ENCODE results near the gene VTI1A. TPM values are rescaled to one million over a fixed set of nuclear protein-coding genes. Genes with fewer than 3 reads are reported as not detected.

The VTI1A gene
- total and polyA plus RNA-seq, 2 experiments from 2014 or later, result 26.8 to 31.0 TPM

DNA sequence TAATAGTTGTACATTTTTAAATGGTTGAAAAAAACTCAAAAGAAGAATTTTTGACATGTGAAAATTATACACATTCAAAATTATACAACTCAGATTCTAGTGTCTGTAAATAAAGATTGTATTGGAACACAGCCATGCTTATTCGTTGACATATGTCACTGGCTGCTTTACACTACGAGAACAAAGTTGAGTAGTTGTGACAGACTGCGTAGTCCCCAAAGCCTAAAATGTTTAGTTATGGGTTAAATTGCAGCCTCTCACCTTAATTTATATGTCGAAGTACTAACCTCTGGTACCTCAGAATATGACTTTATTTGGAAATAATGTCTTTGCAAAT, 358.2 kb downstream of the VTI1A start:
- H3K36me3 Mint-ChIP-seq (ENCODE audit: low read depth), result peaks cover 7% of the 10 kb centered on the region

GRCh38 chr10:112805701-112806100, 358.7 kb downstream of the VTI1A start:
- peaks cover 7% of the 10 kb centered on the region for H3K36me3 Mint-ChIP-seq (ENCODE audit: low read depth)
- DNase-seq (ENCODE audit: low spot score), result no peak
- peaks cover 15% of the 10 kb centered on the region for H3K27me3 ChIP-seq (ENCODE audit: insufficient read depth)
- peaks cover 7% of the 10 kb centered on the region; the same call in 1 of the 2 replicates for H3F3A ChIP-seq (replicated peaks; ENCODE audit: low read depth)
- H3K27ac ChIP-seq (ENCODE audit: low read depth), result no peak overlapping the region
- no peak overlapping the region for H3K4me2 ChIP-seq
- H3K79me2 ChIP-seq (replicated peaks; ENCODE audit: insufficient read depth), result no peaks in the 10 kb centered on the region
- no peaks in the 10 kb centered on the region for H4K20me1 ChIP-seq (replicated peaks; ENCODE audit: insufficient read depth)
- peaks cover 29% of the 10 kb centered on the region for H3K4me1 Mint-ChIP-seq
- no peak overlapping the region for H3K4me3 ChIP-seq
- no peak overlapping the region for H2AFZ ChIP-seq
- H3K36me3 ChIP-seq (ENCODE audit: insufficient read depth), result no peaks in the 10 kb centered on the region
- no peak overlapping the region for H3K4me3 Mint-ChIP-seq
- H3K9me3 Mint-ChIP-seq, result no peaks in the 10 kb centered on the region
- peaks cover 27% of the 10 kb centered on the region for H3K4me1 ChIP-seq (ENCODE audit: insufficient read depth)
- peaks cover 11% of the 10 kb centered on the region for H3K27me3 Mint-ChIP-seq (ENCODE audit: insufficient read depth, low read depth, poor library complexity)
- H3K9me2 ChIP-seq (ENCODE audit: insufficient read depth), result no peaks in the 10 kb centered on the region
- ATAC-seq, result no peak
- no peak overlapping the region for H3K27ac Mint-ChIP-seq
- no peak for TF ChIP-seq ZNF331 (CRISPR knock-in tag; IDR thresholded peaks at IDR 0.05; ENCODE audit: low read depth)
- TF ChIP-seq ZNF114 (CRISPR knock-in tag; IDR thresholded peaks at IDR 0.05), result no peak
- TF ChIP-seq CREB1 (CRISPR knock-in tag; IDR thresholded peaks at IDR 0.05; ENCODE audit: low read depth), result no peak
- TF ChIP-seq ETS1 (IDR thresholded peaks at IDR 0.05), result no peak
- TF ChIP-seq STAT1 (IDR thresholded peaks at IDR 0.05; ENCODE audit: unreplicated experiment), result no peak
- no peak for TF ChIP-seq JUNB (IDR thresholded peaks at IDR 0.05; ENCODE audit: unreplicated experiment)
- TF ChIP-seq, protein P1, sequence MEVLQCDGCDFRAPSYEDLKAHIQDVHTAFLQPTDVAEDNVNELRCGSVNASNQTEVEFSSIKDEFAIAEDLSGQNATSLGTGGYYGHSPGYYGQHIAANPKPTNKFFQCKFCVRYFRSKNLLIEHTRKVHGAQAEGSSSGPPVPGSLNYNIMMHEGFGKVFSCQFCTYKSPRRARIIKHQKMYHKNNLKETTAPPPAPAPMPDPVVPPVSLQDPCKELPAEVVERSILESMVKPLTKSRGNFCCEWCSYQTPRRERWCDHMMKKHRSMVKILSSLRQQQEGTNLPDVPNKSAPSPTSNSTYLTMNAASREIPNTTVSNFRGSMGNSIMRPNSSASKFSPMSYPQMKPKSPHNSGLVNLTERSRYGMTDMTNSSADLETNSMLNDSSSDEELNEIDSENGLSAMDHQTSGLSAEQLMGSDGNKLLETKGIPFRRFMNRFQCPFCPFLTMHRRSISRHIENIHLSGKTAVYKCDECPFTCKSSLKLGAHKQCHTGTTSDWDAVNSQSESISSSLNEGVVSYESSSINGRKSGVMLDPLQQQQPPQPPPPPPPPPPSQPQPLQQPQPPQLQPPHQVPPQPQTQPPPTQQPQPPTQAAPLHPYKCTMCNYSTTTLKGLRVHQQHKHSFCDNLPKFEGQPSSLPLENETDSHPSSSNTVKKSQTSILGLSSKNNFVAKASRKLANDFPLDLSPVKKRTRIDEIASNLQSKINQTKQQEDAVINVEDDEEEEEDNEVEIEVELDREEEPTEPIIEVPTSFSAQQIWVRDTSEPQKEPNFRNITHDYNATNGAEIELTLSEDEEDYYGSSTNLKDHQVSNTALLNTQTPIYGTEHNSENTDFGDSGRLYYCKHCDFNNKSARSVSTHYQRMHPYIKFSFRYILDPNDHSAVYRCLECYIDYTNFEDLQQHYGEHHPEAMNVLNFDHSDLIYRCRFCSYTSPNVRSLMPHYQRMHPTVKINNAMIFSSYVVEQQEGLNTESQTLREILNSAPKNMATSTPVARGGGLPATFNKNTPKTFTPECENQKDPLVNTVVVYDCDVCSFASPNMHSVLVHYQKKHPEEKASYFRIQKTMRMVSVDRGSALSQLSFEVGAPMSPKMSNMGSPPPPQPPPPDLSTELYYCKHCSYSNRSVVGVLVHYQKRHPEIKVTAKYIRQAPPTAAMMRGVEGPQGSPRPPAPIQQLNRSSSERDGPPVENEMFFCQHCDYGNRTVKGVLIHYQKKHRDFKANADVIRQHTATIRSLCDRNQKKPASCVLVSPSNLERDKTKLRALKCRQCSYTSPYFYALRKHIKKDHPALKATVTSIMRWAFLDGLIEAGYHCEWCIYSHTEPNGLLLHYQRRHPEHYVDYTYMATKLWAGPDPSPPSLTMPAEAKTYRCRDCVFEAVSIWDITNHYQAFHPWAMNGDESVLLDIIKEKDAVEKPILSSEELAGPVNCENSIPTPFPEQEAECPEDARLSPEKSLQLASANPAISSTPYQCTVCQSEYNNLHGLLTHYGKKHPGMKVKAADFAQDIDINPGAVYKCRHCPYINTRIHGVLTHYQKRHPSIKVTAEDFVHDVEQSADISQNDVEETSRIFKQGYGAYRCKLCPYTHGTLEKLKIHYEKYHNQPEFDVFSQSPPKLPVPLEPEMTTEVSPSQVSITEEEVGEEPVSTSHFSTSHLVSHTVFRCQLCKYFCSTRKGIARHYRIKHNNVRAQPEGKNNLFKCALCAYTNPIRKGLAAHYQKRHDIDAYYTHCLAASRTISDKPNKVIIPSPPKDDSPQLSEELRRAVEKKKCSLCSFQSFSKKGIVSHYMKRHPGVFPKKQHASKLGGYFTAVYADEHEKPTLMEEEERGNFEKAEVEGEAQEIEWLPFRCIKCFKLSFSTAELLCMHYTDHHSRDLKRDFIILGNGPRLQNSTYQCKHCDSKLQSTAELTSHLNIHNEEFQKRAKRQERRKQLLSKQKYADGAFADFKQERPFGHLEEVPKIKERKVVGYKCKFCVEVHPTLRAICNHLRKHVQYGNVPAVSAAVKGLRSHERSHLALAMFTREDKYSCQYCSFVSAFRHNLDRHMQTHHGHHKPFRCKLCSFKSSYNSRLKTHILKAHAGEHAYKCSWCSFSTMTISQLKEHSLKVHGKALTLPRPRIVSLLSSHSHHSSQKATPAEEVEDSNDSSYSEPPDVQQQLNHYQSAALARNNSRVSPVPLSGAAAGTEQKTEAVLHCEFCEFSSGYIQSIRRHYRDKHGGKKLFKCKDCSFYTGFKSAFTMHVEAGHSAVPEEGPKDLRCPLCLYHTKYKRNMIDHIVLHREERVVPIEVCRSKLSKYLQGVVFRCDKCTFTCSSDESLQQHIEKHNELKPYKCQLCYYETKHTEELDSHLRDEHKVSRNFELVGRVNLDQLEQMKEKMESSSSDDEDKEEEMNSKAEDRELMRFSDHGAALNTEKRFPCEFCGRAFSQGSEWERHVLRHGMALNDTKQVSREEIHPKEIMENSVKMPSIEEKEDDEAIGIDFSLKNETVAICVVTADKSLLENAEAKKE (CRISPR knock-in tag; IDR thresholded peaks at IDR 0.05), result no peak
- no peak for TF ChIP-seq EZH2 (IDR thresholded peaks at IDR 0.05; ENCODE audit: low read depth, unreplicated experiment)
- no peak for TF ChIP-seq NANOG (IDR thresholded peaks at IDR 0.05; ENCODE audit: borderline replicate concordance)
- no peak for TF ChIP-seq EZH2phosphoT487 (IDR thresholded peaks at IDR 0.05; ENCODE audit: unreplicated experiment)
- TF ChIP-seq, protein P2, sequence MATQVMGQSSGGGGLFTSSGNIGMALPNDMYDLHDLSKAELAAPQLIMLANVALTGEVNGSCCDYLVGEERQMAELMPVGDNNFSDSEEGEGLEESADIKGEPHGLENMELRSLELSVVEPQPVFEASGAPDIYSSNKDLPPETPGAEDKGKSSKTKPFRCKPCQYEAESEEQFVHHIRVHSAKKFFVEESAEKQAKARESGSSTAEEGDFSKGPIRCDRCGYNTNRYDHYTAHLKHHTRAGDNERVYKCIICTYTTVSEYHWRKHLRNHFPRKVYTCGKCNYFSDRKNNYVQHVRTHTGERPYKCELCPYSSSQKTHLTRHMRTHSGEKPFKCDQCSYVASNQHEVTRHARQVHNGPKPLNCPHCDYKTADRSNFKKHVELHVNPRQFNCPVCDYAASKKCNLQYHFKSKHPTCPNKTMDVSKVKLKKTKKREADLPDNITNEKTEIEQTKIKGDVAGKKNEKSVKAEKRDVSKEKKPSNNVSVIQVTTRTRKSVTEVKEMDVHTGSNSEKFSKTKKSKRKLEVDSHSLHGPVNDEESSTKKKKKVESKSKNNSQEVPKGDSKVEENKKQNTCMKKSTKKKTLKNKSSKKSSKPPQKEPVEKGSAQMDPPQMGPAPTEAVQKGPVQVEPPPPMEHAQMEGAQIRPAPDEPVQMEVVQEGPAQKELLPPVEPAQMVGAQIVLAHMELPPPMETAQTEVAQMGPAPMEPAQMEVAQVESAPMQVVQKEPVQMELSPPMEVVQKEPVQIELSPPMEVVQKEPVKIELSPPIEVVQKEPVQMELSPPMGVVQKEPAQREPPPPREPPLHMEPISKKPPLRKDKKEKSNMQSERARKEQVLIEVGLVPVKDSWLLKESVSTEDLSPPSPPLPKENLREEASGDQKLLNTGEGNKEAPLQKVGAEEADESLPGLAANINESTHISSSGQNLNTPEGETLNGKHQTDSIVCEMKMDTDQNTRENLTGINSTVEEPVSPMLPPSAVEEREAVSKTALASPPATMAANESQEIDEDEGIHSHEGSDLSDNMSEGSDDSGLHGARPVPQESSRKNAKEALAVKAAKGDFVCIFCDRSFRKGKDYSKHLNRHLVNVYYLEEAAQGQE (IDR thresholded peaks at IDR 0.05; ENCODE audit: unreplicated experiment), result no peak
- TF ChIP-seq POLR2AphosphoS5 (IDR thresholded peaks at IDR 0.05; ENCODE audit: low read depth), result no peak

More for the DNA sequence above, 358.2 kb downstream of the VTI1A start:
- H3K27me3 Mint-ChIP-seq (ENCODE audit: insufficient read depth, low read depth, poor library complexity), result peaks cover 11% of the 10 kb centered on the region
- Histone ChIP-seq H4K20me1 (replicated peaks; ENCODE audit: insufficient read depth) (no peaks in the 10 kb centered on the region), H3K27me3 (ENCODE audit: insufficient read depth) (peaks cover 10% of the 10 kb centered on the region), H3K9me2 (ENCODE audit: insufficient read depth) (no peaks in the 10 kb centered on the region), H3F3A (replicated peaks; ENCODE audit: low read depth) (0 out of 2 replicates have a peak, but pooled peaks cover 4% of the 10 kb centered on the region), H2AFZ (no peak overlapping the region), H3K79me2 (replicated peaks; ENCODE audit: insufficient read depth) (no peaks in the 10 kb centered on the region), H3K4me3 (no peak overlapping the region), H3K4me1 (ENCODE audit: insufficient read depth) (peaks cover 26% of the 10 kb centered on the region), H3K27ac (ENCODE audit: low read depth) (no peak overlapping the region), H3K4me2 (no peak overlapping the region), H3K36me3 (ENCODE audit: insufficient read depth) (no peaks in the 10 kb centered on the region)
- no peak overlapping the region for H3K27ac Mint-ChIP-seq
- no peak overlapping the region for H3K4me3 Mint-ChIP-seq
- ATAC-seq, result no peak
- peaks cover 28% of the 10 kb centered on the region for H3K4me1 Mint-ChIP-seq
- H3K9me3 Mint-ChIP-seq, result no peaks in the 10 kb centered on the region
- DNase-seq (ENCODE audit: low spot score), result no peak
- no peak for TF ChIP-seq POLR2AphosphoS5 (IDR thresholded peaks at IDR 0.05; ENCODE audit: low read depth)
- TF ChIP-seq STAT1 (IDR thresholded peaks at IDR 0.05; ENCODE audit: unreplicated experiment), result no peak
